Activated CD4-positive, alpha-beta T cell treated with anti-CD3 and anti-CD28 coated beads for 24 hours (primary cell): ENCODE results near the gene OLIG1.

ENCODE experiments used
- DNase-seq, 2 donors: peaks; one replicate each; pipeline ENCODE4 v3.0.0-alpha.2; 2020; ENCODE audit warnings: low read depth in 2 of 2

Gene OLIG1, protein sequence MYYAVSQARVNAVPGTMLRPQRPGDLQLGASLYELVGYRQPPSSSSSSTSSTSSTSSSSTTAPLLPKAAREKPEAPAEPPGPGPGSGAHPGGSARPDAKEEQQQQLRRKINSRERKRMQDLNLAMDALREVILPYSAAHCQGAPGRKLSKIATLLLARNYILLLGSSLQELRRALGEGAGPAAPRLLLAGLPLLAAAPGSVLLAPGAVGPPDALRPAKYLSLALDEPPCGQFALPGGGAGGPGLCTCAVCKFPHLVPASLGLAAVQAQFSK

DNA sequence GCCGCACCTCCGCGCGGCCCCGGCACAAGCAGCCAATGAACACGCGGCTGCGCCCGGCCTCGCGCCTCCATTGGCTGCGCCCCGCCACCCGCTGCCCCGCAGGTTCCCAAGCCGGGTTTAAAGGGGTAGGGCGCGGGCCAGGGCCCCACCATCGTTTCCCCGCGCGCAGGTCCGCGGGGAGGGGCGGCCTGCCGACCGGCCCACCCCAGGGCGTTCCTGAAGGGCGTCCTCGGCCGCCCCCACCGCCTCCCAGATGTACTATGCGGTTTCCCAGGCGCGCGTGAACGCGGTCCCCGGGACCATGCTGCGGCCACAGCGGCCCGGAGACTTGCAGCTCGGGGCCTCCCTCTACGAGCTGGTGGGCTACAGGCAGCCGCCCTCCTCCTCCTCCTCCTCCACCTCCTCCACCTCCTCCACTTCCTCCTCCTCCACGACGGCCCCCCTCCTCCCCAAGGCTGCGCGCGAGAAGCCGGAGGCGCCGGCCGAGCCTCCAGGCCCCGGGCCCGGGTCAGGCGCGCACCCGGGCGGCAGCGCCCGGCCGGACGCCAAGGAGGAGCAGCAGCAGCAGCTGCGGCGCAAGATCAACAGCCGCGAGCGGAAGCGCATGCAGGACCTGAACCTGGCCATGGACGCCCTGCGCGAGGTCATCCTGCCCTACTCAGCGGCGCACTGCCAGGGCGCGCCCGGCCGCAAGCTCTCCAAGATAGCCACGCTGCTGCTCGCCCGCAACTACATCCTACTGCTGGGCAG lies at the start of gene OLIG1:
Gene OLIG1 (plus strand): TSS at position 148 of the 750 bp plus-strand sequence. CDS start 106 bp downstream, at position 254.
- peak; percentile 18 to 43 for DNase-seq

DNA sequence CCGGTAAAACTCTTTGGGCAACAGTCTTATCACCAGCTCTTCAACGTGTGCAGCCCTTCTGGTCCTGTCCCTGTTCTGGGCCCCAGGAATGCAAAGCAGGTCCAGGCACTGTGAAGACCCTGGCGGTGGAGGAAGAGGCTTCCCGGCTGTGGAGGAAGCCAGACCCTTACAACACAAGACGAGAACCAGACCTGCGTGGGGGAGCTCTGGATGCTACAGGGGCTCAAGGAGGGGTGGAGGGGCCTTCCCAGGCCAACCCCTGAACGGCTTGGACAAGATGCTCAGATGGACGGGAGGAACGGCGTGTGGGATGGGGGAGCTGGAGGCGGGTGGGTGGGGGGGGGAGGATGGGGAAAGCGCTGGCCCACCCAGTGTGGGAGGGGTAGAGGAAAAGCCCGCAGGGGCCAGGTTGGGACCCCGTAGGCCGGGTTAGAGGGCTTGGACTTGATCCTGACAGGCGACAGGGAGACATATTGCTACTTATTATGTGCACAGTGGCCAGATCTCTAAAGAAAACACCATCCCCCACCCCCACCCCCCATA lies 49.3 kb upstream of the OLIG1 start:
- DNase-seq, result no peak

DNA sequence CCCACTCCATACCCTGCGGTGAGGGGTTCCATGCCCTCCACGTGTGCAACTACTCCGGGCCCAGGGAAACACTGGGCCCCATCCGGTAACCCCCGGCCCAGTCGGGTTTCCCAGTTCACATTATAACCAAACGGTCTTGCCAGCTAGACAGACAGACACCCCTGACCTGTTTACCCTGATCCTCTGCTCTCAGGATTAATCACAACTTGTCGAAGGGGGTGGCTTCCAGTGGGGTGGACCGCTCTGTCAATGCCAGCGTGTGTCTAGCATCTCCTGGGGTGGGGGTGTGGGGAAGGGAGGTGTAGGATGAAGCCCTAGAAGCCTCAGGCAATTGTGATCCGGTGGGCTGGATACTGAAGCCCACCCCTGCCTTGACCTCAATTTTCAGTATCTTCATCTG lies 48.8 kb upstream of the OLIG1 start:
- DNase-seq, result no peak

DNA sequence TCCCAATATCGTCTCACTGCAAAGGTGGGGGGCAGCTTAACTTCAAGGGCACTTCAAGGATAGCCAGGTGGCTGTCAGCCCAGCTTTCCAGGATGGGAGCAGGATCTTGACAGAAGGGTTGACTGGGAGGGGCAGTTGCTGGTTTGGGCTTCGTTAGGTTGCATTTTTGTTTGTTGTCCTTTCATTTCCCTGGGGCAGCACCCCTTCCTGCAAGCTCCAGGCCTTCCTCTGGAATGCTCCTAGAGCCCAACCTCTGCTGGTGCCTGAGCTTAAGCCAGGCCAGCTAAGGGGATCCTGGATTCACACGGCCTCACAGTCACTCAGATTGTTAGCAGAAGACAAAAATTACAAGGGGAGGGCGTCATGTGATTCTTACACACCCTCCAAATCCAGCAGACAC lies 48.3 kb upstream of the OLIG1 start:
- DNase-seq, result no peak

DNA sequence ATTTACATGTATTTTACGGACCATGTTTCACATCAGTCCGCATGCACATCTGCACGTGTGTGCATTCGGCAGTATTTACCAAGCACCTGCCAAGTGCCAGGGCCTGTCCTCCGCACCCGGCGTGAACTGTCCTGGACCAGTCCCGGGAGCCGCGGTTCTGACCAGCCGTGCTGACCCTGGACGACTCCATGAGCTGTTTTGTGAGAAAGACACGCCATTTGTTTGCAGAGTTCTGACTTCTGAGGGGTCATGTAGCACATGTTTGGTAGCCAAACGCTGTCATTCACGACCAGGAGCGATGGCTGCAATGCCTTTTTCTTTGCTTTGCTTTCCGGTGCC lies 47.5 kb upstream of the OLIG1 start:
- no peak for DNase-seq

DNA sequence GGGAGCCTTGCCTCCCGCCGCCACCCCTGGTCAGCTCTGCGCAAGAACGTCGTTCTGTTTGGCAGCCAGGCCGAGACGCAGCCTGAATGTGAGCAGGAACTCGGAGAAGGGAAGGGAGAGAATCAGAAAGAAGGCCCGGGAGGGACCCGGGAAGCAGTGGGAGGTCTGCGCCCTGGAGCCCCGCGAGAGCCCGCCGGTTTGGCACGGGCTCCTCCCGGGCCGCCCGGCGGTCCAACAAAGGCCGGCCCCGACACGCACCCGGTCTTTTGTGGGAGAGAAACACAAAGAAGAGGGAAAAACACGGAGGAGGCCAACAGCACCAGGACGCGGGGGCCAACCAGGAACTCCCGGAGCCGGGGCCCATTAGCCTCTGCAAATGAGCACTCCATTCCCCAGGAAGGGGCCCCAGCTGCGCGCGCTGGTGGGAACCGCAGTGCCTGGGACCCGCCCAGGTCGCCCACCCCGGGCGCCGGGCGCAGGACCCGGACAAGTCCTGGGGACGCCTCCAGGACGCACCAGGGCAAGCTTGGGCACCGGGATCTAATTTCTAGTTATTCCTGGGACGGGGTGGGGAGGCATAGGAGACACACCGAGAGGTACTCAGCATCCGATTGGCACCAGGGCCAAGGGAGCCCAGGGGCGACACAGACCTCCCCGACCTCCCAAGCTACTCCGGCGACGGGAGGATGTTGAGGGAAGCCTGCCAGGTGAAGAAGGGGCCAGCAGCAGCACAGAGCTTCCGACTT lies 46.9 kb upstream of the OLIG1 start:
- DNase-seq, result no peak

DNA sequence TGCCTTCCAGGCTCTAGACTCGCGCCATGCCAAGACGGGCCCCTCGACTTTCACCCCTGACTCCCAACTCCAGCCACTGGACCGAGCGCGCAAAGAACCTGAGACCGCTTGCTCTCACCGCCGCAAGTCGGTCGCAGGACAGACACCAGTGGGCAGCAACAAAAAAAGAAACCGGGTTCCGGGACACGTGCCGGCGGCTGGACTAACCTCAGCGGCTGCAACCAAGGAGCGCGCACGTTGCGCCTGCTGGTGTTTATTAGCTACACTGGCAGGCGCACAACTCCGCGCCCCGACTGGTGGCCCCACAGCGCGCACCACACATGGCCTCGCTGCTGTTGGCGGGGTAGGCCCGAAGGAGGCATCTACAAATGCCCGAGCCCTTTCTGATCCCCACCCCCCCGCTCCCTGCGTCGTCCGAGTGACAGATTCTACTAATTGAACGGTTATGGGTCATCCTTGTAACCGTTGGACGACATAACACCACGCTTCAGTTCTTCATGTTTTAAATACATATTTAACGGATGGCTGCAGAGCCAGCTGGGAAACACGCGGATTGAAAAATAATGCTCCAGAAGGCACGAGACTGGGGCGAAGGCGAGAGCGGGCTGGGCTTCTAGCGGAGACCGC lies 46.3 kb upstream of the OLIG1 start:
- no peak for DNase-seq

DNA sequence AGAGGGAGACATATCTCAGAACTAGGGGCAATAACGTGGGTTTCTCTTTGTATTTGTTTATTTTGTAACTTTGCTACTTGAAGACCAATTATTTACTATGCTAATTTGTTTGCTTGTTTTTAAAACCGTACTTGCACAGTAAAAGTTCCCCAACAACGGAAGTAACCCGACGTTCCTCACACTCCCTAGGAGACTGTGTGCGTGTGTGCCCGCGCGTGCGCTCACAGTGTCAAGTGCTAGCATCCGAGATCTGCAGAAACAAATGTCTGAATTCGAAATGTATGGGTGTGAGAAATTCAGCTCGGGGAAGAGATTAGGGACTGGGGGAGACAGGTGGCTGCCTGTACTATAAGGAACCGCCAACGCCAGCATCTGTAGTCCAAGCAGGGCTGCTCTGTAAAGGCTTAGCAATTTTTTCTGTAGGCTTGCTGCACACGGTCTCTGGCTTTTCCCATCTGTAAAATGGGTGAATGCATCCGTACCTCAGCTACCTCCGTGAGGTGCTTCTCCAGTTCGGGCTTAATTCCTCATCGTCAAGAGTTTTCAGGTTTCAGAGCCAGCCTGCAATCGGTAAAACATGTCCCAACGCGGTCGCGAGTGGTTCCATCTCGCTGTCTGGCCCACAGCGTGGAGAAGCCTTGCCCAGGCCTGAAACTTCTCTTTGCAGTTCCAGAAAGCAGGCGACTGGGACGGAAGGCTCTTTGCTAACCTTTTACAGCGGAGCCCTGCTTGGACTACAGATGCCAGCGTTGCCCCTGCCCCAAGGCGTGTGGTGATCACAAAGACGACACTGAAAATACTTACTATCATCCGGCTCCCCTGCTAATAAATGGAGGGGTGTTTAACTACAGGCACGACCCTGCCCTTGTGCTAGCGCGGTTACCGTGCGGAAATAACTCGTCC lies 45.5 kb upstream of the OLIG1 start:
- no peak for DNase-seq

DNA sequence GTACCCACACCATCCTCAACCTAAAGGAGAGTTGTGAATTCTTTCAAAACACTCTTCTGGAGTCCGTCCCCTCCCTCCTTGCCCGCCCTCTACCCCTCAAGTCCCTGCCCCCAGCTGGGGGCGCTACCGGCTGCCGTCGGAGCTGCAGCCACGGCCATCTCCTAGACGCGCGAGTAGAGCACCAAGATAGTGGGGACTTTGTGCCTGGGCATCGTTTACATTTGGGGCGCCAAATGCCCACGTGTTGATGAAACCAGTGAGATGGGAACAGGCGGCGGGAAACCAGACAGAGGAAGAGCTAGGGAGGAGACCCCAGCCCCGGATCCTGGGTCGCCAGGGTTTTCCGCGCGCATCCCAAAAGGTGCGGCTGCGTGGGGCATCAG lies 44.8 kb upstream of the OLIG1 start:
- no peak for DNase-seq

DNA sequence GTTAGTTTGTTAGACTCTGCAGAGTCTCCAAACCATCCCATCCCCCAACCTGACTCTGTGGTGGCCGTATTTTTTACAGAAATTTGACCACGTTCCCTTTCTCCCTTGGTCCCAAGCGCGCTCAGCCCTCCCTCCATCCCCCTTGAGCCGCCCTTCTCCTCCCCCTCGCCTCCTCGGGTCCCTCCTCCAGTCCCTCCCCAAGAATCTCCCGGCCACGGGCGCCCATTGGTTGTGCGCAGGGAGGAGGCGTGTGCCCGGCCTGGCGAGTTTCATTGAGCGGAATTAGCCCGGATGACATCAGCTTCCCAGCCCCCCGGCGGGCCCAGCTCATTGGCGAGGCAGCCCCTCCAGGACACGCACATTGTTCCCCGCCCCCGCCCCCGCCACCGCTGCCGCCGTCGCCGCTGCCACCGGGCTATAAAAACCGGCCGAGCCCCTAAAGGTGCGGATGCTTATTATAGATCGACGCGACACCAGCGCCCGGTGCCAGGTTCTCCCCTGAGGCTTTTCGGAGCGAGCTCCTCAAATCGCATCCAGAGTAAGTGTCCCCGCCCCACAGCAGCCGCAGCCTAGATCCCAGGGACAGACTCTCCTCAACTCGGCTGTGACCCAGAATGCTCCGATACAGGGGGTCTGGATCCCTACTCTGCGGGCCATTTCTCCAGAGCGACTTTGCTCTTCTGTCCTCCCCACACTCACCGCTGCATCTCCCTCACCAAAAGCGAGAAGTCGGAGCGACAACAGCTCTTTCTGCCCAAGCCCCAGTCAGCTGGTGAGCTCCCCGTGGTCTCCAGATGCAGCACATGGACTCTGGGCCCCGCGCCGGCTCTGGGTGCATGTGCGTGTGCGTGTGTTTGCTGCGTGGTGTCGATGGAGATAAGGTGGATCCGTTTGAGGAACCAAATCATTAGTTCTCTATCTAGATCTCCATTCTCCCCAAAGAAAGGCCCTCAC lies 44.2 kb upstream of the OLIG1 start, which contains the start of gene OLIG2:
Gene OLIG2 (plus strand): TSS at position 447 of the 954 bp plus-strand sequence. CDS start 928 bp downstream, outside the sequence.
- DNase-seq, result no peak

DNA sequence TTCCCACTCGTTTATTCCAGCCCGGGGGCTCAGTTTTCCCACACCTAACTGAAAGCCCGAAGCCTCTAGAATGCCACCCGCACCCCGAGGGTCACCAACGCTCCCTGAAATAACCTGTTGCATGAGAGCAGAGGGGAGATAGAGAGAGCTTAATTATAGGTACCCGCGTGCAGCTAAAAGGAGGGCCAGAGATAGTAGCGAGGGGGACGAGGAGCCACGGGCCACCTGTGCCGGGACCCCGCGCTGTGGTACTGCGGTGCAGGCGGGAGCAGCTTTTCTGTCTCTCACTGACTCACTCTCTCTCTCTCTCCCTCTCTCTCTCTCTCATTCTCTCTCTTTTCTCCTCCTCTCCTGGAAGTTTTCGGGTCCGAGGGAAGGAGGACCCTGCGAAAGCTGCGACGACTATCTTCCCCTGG lies 43.5 kb upstream of the OLIG1 start:
- no peak for DNase-seq

DNA sequence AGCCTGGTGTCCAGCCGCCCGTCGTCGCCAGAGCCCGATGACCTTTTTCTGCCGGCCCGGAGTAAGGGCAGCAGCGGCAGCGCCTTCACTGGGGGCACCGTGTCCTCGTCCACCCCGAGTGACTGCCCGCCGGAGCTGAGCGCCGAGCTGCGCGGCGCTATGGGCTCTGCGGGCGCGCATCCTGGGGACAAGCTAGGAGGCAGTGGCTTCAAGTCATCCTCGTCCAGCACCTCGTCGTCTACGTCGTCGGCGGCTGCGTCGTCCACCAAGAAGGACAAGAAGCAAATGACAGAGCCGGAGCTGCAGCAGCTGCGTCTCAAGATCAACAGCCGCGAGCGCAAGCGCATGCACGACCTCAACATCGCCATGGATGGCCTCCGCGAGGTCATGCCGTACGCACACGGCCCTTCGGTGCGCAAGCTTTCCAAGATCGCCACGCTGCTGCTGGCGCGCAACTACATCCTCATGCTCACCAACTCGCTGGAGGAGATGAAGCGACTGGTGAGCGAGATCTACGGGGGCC lies 43.0 kb upstream of the OLIG1 start:
- no peak for DNase-seq

DNA sequence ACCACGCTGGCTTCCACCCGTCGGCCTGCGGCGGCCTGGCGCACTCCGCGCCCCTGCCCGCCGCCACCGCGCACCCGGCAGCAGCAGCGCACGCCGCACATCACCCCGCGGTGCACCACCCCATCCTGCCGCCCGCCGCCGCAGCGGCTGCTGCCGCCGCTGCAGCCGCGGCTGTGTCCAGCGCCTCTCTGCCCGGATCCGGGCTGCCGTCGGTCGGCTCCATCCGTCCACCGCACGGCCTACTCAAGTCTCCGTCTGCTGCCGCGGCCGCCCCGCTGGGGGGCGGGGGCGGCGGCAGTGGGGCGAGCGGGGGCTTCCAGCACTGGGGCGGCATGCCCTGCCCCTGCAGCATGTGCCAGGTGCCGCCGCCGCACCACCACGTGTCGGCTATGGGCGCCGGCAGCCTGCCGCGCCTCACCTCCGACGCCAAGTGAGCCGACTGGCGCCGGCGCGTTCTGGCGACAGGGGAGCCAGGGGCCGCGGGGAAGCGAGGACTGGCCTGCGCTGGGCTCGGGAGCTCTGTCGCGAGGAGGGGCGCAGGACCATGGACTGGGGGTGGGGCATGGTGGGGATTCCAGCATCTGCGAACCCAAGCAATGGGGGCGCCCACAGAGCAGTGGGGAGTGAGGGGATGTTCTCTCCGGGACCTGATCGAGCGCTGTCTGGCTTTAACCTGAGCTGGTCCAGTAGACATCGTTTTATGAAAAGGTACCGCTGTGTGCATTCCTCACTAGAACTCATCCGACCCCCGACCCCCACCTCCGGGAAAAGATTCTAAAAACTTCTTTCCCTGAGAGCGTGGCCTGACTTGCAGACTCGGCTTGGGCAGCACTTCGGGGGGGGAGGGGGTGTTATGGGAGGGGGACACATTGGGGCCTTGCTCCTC lies 42.3 kb upstream of the OLIG1 start:
- no peak for DNase-seq

DNA sequence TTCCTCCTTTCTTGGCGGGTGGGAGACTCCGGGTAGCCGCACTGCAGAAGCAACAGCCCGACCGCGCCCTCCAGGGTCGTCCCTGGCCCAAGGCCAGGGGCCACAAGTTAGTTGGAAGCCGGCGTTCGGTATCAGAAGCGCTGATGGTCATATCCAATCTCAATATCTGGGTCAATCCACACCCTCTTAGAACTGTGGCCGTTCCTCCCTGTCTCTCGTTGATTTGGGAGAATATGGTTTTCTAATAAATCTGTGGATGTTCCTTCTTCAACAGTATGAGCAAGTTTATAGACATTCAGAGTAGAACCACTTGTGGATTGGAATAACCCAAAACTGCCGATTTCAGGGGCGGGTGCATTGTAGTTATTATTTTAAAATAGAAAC lies 41.7 kb upstream of the OLIG1 start:
- no peak for DNase-seq

DNA sequence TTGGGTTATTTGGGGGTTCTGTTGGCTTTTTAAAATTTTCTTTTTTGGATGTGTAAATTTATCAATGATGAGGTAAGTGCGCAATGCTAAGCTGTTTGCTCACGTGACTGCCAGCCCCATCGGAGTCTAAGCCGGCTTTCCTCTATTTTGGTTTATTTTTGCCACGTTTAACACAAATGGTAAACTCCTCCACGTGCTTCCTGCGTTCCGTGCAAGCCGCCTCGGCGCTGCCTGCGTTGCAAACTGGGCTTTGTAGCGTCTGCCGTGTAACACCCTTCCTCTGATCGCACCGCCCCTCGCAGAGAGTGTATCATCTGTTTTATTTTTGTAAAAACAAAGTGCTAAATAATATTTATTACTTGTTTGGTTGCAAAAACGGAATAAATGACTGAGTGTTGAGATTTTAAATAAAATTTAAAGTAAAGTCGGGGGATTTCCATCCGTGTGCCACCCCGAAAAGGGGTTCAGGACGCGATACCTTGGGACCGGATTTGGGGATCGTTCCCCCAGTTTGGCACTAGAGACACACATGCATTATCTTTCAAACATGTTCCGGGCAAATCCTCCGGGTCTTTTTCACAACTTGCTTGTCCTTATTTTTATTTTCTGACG lies 41.1 kb upstream of the OLIG1 start:
- DNase-seq, result no peak

DNA sequence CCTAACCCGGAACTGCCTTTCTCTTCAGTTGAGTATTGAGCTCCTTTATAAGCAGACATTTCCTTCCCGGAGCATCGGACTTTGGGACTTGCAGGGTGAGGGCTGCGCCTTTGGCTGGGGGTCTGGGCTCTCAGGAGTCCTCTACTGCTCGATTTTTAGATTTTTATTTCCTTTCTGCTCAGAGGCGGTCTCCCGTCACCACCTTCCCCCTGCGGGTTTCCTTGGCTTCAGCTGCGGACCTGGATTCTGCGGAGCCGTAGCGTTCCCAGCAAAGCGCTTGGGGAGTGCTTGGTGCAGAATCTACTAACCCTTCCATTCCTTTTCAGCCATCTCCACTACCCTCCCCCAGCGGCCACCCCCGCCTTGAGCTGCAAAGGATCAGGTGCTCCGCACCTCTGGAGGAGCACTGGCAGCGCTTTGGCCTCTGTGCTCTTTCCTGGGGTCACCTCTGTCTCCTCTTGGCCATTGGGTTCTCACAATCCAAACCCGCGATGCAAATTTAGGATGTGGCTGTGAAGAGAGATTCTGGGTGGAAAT lies 40.5 kb upstream of the OLIG1 start:
- DNase-seq, result no peak

DNA sequence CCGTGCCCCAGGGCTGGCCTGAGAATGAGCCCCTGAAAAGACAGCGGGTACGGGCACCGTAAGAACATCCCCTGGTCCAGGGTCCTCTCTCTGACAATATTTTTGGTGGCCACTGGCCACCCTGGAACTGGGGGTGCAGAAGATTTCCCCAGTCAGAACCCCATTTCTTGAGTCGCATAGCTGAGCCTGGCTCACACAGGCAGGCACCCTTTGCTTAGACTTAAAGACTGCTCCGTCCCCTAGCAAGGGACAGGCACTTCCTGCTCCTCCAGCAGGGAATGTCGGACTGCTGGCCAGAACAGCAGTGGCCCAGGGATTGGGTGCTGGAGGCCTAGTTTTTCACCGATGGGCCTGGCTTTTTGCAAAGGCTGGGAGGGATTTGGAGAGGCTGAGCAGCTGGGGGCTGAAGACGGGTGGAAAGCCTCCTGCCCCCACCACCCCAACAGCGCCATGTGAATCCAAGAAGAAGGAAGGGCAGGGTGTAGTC lies 39.9 kb upstream of the OLIG1 start:
- DNase-seq, result no peak

DNA sequence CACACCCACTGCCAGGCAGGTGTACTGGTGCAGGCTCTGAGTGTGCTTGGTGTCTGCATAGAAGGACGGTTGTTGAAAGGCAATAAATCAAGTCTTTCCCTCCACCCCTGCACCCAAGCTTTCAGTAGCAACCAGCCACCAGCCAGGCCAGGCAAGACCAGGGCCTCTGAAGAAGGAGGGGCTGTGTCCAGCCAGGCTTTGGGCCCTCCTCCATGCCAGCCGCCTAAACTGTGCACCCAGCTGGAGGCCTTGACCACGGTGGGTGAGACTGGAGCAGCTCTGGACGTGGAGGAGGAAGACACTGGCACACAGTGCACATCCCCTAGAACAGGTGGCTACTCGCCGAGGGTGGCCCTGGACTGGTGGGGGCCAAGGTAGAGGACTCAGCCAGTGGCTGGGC lies 39.3 kb upstream of the OLIG1 start:
- DNase-seq, result no peak
